Mucosa of rectum (tissue), 2 donors: ENCODE results near the gene RBBP8NL.

Experiments
- H3K27ac ChIP-seq, 2 donors: one replicate each; pipeline ENCODE4 v1.7.0; 2013; ENCODE audit warnings: inconsistent platforms in 2 of 2, low read depth in 2 of 2, low read length in 2 of 2
- H3K27me3 ChIP-seq, 2 donors: one replicate each; pipeline ENCODE4 v1.7.0; 2013; ENCODE audit warnings: low read length in 2 of 2; ENCODE audit not compliant: control insufficient read depth in 2 of 2, insufficient read depth in 2 of 2
- H3K36me3 ChIP-seq, 2 donors: one replicate each; pipeline ENCODE4 v1.7.0; 2013; ENCODE audit warnings: low read length in 2 of 2; ENCODE audit not compliant: control insufficient read depth in 2 of 2, insufficient read depth in 2 of 2
- H3K4me1 ChIP-seq, 2 donors: one replicate each; pipeline ENCODE4 v1.7.0; 2013; ENCODE audit warnings: low read length in 2 of 2, mild to moderate bottlenecking in 1 of 2; ENCODE audit not compliant: control insufficient read depth in 2 of 2, insufficient read depth in 2 of 2
- H3K4me3 ChIP-seq, 2 donors: one replicate each; pipeline ENCODE4 v1.7.0; 2013; ENCODE audit warnings: low read length in 2 of 2
- H3K9ac ChIP-seq, 2 donors: one replicate each; pipeline ENCODE4 v1.7.0; 2013; ENCODE audit warnings: low read length in 2 of 2, low read depth in 1 of 2, mild to moderate bottlenecking in 1 of 2
- H3K9me3 ChIP-seq, 2 donors: one replicate each; pipeline ENCODE4 v1.7.0; 2013; ENCODE audit warnings: low read length in 2 of 2; ENCODE audit not compliant: control insufficient read depth in 2 of 2
- donor health status: healthy.
- donor health status: Normal muscosa, but diverticular disease.

Gene RBBP8NL

DNA sequence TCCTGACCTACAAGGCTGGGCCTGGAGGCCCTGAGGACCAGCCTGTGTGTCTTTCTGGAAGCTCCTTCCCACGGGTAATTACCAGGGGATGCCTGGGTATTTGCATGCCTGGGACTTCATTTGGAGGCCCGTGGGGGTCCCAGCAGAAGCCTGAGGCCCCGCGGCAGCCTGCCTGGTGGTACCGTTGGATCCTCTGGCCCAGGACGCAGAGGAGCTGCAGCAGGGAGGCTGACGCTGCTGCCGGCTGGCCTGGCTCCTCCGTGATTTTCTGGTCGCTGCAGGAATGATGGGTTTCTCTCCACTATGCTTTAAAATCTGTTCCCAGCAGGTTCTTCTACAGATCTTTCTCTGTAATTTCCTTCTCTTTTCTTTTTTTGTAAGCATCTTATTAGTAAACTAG lies 26.8 kb downstream of the RBBP8NL start:
- Histone ChIP-seq H3K9me3 (no peaks in the 10 kb centered on the region), H3K36me3 (peaks cover 0 to 7% of the 10 kb centered on the region in 2 donors), H3K4me3 (no peak overlapping the region), H3K9ac (no peak overlapping the region), H3K27me3 (no peaks in the 10 kb centered on the region), H3K4me1 (peaks cover 2% of the 10 kb centered on the region in 2 donors), H3K27ac (no peak overlapping the region)

DNA sequence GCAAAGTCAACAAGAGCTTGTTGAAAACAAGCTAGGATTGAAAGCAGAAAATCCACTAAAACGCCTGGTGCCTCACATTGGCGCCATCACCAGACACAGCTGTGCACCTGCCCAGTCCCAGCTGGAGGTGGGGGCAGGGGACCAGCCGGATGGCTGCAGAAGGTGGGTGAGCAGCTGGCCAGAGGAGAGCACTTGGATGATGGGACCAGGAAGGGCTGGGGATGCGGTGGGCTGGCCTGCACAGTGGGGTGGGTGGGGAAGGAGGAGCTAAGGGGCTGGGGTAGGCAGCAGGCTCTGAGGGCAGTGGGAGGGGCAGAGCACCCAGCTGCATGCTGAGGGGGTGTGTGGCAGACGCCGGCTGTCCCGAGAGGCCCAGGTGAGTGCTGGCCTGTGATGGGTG lies 27.3 kb downstream of the RBBP8NL start:
- H3K4me1 ChIP-seq = no peaks in the 10 kb centered on the region
- H3K9me3 ChIP-seq = no peaks in the 10 kb centered on the region
- H3K27ac ChIP-seq = no peak overlapping the region
- H3K4me3 ChIP-seq = no peak overlapping the region
- H3K9ac ChIP-seq = no peak overlapping the region
- H3K27me3 ChIP-seq = no peaks in the 10 kb centered on the region
- H3K36me3 ChIP-seq = peaks cover 0 to 7% of the 10 kb centered on the region in 2 donors

DNA sequence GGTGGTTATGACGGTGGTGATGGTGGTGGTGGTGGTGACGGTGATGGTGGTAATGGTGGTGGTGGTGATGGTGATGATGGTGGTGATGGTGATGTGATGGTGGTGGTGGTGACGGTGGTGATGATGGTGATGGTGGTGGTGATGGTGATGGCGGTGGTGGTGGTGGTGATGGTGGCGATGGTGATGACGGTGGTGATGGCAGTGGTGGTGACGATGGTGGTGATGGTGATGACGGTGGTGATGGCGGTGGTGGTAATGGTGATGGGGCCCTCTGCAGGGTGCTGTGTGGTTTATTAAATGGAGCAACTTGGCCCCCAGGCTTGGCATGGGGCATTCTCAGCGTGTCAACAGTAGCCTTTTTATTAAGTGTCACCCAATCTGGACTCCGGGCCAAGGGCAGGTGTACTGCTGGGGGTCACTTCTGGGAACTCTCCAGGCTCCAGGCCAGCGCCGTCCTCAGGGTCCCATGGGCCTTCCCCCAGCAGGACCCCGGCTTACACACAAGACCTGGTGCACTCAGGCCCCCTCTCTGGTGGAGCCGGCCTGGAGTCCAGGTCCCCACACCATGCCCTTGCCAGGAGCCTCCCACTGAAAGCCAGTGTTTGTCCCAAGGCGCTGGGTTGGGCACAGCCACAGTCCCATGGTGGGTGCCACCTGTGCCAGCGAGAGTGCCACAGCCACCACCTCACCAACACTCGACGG lies 29.1 kb downstream of the RBBP8NL start:
- peaks cover 6 to 8% of the 10 kb centered on the region in 2 donors for H3K36me3 ChIP-seq
- H3K4me1 ChIP-seq = no peaks in the 10 kb centered on the region

DNA sequence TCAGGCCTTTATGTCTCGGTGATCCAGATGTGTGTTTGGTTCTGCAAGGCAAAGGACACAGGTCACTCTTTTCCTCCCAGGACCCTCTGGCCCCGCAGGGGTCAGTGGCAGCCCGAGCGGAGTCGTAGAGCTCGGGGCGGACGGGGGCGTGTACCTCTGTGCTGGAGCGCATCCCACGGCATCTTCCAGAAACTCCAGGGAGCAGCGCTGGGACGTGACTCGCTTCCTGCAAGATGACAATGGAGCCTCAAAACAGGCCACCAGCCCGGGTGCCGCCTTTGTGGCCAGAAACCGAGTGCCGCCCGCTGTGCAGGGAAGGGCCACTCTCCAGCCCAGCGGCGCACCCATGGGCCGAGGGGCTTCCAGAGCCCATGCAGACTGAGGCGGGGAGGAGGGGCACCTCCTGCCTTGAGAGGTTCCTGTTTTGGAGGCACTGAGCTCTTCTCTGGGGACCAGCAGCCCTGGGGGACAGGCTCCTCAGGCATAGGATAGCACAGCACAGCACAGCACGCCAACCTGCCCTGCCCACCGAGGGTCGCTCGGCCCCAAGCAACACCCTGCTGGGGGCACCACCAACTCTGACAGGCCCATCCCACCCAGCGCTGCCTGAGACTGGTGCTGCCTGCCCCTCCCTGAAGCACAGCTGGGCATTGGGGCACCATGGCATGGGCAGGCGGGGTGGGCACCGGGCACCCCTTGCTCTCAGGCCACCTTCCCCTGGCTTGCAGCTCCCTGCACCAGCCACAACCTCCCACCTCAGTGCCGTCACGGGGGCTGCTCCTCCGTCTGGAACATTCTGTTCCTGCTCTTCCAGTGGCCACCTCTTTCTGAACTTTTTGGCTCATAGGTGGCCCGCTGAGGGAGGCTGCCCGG lies 30.7 kb downstream of the RBBP8NL start:
- Histone ChIP-seq H3K9me3 (no peaks in the 10 kb centered on the region), H3K27me3 (no peaks in the 10 kb centered on the region), H3K9ac (no peak overlapping the region), H3K4me1 (no peaks in the 10 kb centered on the region), H3K36me3 (peaks cover 0 to 18% of the 10 kb centered on the region in 2 donors), H3K4me3 (no peak overlapping the region), H3K27ac (no peak overlapping the region)

More for the DNA sequence above, 29.1 kb downstream of the RBBP8NL start:
- Histone ChIP-seq H3K27me3 (no peaks in the 10 kb centered on the region), H3K9me3 (no peaks in the 10 kb centered on the region), H3K4me3 (no peak overlapping the region), H3K27ac (no peak overlapping the region), H3K9ac (no peak overlapping the region)

DNA sequence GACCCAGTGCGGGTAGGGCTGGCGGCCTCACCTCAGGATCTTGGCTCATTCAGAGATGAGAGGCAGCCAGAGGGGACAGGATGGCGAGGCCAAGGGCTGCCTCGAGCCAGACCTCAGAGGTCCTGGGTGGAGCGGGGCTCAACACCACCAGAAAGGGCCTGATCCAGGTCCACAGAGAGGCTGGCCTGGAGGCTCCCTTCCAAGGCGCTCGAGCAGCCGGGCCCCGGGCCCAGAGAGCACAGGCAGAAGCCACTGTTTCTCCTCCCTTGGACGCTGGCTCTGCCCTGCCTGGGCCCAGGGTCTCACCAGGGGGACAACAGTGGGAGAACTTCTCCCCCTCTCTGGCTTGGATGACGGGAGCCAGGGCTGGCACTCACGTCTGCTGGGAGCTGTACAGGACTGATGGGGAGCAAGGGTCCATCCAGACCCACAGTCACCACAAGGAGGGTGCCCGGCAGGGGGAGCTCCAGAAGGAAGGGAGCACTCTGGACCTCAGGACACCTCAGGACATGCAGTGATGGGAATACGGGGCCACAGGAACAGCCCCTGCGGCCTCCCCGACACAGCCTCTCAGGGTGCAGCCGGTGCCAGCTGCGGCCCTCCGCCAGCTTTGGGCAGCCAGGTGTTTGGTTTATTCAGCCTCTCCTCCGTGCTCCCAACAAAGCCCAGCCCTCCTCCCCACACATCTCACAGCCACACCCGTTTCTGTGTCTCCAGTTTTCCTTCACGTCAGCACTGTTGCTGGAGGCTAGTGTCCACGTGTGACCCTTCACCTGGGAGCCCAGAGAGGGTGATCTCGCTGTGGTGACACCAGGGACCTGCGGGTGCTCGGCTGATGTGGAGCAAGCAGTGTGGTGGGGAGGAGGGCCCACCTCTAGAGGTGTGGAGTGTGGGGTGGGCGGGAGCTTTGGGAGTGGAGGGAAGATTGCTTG lies 31.8 kb downstream of the RBBP8NL start:
- Histone ChIP-seq H3K9me3 (no peaks in the 10 kb centered on the region), H3K27me3 (no peaks in the 10 kb centered on the region), H3K9ac (no peak overlapping the region), H3K4me1 (no peaks in the 10 kb centered on the region), H3K27ac (no peak overlapping the region), H3K36me3 (peaks cover 0 to 20% of the 10 kb centered on the region in 2 donors), H3K4me3 (no peak overlapping the region)

DNA sequence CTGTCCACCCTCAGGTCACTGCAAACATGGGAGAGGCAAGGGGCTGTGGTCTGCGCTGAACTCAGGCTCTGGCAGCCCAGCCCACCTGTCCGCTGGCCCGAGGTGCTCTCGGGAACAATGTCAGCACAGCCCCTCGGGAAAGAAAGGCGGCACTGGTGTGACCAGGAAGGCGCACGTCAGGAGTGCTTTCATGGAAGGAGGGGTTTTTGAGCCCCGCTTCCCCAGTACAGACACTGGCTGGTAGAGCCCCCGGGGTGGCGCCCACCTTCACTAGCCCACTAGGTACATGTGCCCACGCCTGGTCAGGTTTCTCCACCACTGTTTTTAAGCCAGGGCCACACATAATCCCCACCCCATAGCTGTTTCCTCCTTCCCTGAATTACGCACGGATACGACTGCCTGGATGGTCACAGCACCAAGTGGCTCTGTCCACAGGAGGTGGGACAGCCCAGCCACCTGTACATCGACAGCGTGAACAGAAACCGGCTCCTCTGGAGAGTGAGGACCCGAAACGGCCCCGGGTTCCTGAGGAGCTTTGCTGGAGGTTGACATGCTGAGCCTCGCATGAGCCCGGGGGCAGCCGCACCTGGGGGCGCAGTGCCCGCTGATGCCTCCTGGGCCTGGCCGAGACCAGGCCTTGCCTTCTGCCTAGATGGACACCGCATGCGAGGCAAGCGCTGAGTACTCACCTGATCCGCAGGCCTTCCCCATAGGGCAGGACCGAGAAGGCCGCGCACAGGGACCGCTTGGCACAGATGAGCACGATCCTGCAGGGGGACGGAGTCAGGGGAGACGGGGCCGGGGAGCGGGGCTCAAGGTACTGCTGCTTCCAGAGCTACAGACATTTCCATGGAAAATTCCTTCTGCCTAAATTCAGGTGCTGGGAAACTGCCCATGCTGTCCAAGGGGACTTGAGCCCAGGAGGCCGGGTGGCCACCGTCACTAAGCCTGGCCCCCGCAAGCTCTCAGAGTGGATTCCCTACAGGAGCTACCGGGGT lies 32.8 kb downstream of the RBBP8NL start:
- H3K9ac ChIP-seq = no peak overlapping the region

DNA sequence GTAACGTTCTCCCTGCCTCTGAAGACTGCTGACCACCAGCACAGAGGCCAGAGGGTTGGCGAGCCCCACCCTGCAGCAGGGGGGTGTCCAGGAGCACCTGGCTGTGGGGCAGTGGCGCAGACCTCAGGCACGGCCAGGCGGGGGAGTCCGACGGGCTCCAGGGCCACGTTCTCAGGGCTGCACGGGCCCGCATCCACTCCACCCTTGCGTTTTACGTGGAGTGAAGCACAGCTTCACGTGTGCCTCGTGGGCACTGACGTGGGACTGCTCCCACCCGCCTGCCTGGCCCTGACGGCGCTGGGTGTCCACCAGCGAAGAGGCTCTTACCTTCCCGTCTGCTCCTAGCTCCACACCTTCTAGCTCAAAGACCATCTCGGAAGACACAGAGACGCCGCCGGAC lies 33.5 kb downstream of the RBBP8NL start:
- Histone ChIP-seq H3K4me3 (no peak overlapping the region), H3K27ac (no peak overlapping the region), H3K36me3 (peaks cover 6 to 35% of the 10 kb centered on the region in 2 donors), H3K27me3 (no peaks in the 10 kb centered on the region), H3K9me3 (no peaks in the 10 kb centered on the region), H3K9ac (no peak overlapping the region), H3K4me1 (peaks cover 0 to under 1% of the 10 kb centered on the region in 2 donors)

More for the DNA sequence above, 32.8 kb downstream of the RBBP8NL start:
- Histone ChIP-seq H3K4me3 (no peak overlapping the region), H3K27me3 (no peaks in the 10 kb centered on the region), H3K27ac (no peak overlapping the region), H3K9me3 (no peaks in the 10 kb centered on the region), H3K36me3 (peaks cover 6 to 27% of the 10 kb centered on the region in 2 donors), H3K4me1 (no peaks in the 10 kb centered on the region)

DNA sequence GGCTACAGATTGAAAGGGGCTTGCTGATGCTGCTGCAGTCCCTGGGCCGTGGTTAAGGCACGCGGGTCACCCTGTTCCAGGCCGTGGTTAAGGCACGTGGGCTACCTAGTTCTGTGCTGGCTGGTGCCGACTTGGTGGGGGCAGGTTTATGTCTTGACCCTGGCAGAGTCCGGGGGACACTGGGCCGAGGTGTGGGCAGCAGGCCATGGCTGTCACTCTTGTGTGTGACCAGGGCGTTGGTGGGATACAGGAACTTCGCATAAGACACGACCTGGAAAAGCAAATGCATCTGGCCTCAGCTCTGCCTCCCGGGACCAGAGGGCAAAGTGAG lies 34.0 kb downstream of the RBBP8NL start:
- H3K9me3 ChIP-seq = no peaks in the 10 kb centered on the region
- no peak overlapping the region for H3K9ac ChIP-seq
- H3K4me1 ChIP-seq = peaks cover 0 to 5% of the 10 kb centered on the region in 2 donors
- H3K27me3 ChIP-seq = no peaks in the 10 kb centered on the region
- no peak overlapping the region for H3K4me3 ChIP-seq
- peaks cover 11 to 40% of the 10 kb centered on the region in 2 donors for H3K36me3 ChIP-seq
- H3K27ac ChIP-seq = no peak overlapping the region
